ENCODE results near the gene MXI1. TPM values are rescaled to one million over a fixed set of nuclear protein-coding genes. Genes with fewer than 3 reads are reported as not detected.
"Not testable (repeated sequence)": the region's sequence is repeated elsewhere in the genome, so short reads cannot be mapped to it uniquely, and the experiment has no call there.

MXI1 gene
- total and polyA plus RNA-seq, 2 of the 4 experiments (the other 2 are of a cell fraction), result 7.2 to 11.8 TPM

DNA sequence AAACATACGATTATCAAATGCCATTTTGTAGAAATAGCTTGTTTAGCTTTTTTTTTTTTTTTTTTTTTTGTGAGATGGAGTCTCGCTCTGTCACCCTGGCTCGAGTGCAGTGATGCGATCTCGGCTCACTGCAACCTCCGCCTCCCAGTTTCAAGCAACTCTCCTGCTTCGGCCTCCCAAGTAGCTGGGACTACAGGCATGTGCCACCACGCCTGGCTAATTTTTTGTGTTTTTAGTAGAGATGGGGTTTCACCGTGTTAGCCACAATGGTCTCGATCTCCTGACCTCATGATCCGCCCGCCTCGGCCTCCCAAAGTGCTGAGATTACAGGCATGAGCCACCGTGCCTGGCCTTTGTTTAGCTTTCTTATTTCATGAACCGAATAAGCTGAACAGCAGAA, 65.6 kb downstream of the MXI1 start:
- H2AK5ac ChIP-seq (ENCODE audit: low read depth, low read length); H2BK120ac ChIP-seq (ENCODE audit: low read depth, low read length); H3K9me3 ChIP-seq (ENCODE audit: control insufficient read depth, insufficient read depth, low read length); BruUV-seq (replicated peaks); H2AK9ac ChIP-seq (replicated peaks; ENCODE audit: low read depth, low read length, poor library complexity); H4K8ac ChIP-seq (ENCODE audit: low read depth in 2 of 2, low read length in 2 of 2); H3K79me1 ChIP-seq (ENCODE audit: low read depth in 1 of 2, low read length in 2 of 2); dilution Hi-C loops (cut with HindIII; ENCODE audit: low sequenced_read_pairs, unreplicated experiment); H3K18ac ChIP-seq (ENCODE audit: low read depth, low read length); H2AFZ ChIP-seq (replicated peaks; ENCODE audit: low read length, poor library complexity); H3K4me1 ChIP-seq (ENCODE audit: control insufficient read depth, insufficient read depth, low read length); H3K9me1 ChIP-seq (ENCODE audit: insufficient read depth, low read length); intact Hi-C loops (cut with micrococcal nuclease); DNase-seq; H3K56ac ChIP-seq (ENCODE audit: extremely low read depth, insufficient read depth, low read length); H2BK20ac ChIP-seq (ENCODE audit: low read depth, low read length); H3K4me2 ChIP-seq (ENCODE audit: low read depth, low read length); H3K4ac ChIP-seq (ENCODE audit: low read depth, low read length); H4K91ac ChIP-seq (ENCODE audit: insufficient read depth, low read depth, low read length); ATAC-seq (ENCODE audit: low read depth); H4K5ac ChIP-seq (ENCODE audit: low read depth, low read length); H4K20me1 ChIP-seq (ENCODE audit: insufficient read depth, low read length); H3K36me3 ChIP-seq (ENCODE audit: control insufficient read depth, insufficient read depth, low read length); H3K9ac ChIP-seq (ENCODE audit: low read depth, low read length); H3K14ac ChIP-seq (replicated peaks; ENCODE audit: low read depth, low read length); POLR2A ChIA-PET (ENCODE audit: unreplicated experiment); H3K4me3 ChIP-seq (ENCODE audit: insufficient read depth, low read depth, low read length); H2BK15ac ChIP-seq (ENCODE audit: low read depth, low read length); H2BK5ac ChIP-seq (ENCODE audit: low read depth, low read length, poor library complexity, severe bottlenecking); H3K27me3 ChIP-seq (ENCODE audit: control insufficient read depth, insufficient read depth, low read length); H3K27ac ChIP-seq (ENCODE audit: insufficient read depth, low read length); H3K23ac ChIP-seq (ENCODE audit: low read depth, low read length): not testable (repeated sequence)
- WGBS, 2 experiments (ENCODE audit: extremely low coverage in 2 of 2, insufficient read length in 1 of 2), result 81% methylated on average over 4 of the region's 15 CpGs; no CpG with 5 or more reads in 1 of the 2 experiments
- CTCF ChIA-PET, result interaction anchor here (1.1 kb wide), 2 partner anchors 64 to 135 kb away, joined by 3 to 4 read pairs; no protein-coding TSS in a partner anchor
- in situ Hi-C loops (cut with MboI; ENCODE audit: low sequenced_read_pairs), result loop anchor here (5.0 kb wide), 1 partner anchor 391 kb away; no protein-coding TSS in a partner anchor
